Dendritic cell treated with granulocyte-macrophage colony-stimulating factor and Interleukin-4, amounts not matched to agents 40 ng/mL and 50 ng/mL, for 4 days (primary cell): ENCODE data around the gene TCF3.
"Not testable (repeated sequence)": the region's sequence is repeated elsewhere in the genome, so short reads cannot be mapped to it uniquely, and the experiment has no call there.

Experiments
- H3K27ac Mint-ChIP-seq: one replicate; pipeline ENCODE4 v1.8.0; 2022; ENCODE audit warnings: mild to moderate bottlenecking, mixed read lengths
- H3K27me3 Mint-ChIP-seq: one replicate; pipeline ENCODE4 v1.8.0; 2022; ENCODE audit warnings: mild to moderate bottlenecking, mixed read lengths
- H3K36me3 Mint-ChIP-seq: one replicate; pipeline ENCODE4 v1.8.0; 2022; ENCODE audit warnings: low read depth, mixed read lengths
- H3K4me1 Mint-ChIP-seq: one replicate; pipeline ENCODE4 v1.8.0; 2022; ENCODE audit warnings: low read depth, mixed read lengths
- H3K4me3 Mint-ChIP-seq: one replicate; pipeline ENCODE4 v1.8.0; 2022; ENCODE audit warnings: mild to moderate bottlenecking, moderate library complexity, mixed read lengths
- H3K9me3 Mint-ChIP-seq: one replicate; pipeline ENCODE4 v1.8.0; 2022; ENCODE audit warnings: mixed read lengths
- intact Hi-C: fragments of 100-400 bp; cut with micrococcal nuclease; formaldehyde crosslinking; loops from one replicate; pipeline ENCODE4 v1.15.0; 2022

TCF3 gene

DNA sequence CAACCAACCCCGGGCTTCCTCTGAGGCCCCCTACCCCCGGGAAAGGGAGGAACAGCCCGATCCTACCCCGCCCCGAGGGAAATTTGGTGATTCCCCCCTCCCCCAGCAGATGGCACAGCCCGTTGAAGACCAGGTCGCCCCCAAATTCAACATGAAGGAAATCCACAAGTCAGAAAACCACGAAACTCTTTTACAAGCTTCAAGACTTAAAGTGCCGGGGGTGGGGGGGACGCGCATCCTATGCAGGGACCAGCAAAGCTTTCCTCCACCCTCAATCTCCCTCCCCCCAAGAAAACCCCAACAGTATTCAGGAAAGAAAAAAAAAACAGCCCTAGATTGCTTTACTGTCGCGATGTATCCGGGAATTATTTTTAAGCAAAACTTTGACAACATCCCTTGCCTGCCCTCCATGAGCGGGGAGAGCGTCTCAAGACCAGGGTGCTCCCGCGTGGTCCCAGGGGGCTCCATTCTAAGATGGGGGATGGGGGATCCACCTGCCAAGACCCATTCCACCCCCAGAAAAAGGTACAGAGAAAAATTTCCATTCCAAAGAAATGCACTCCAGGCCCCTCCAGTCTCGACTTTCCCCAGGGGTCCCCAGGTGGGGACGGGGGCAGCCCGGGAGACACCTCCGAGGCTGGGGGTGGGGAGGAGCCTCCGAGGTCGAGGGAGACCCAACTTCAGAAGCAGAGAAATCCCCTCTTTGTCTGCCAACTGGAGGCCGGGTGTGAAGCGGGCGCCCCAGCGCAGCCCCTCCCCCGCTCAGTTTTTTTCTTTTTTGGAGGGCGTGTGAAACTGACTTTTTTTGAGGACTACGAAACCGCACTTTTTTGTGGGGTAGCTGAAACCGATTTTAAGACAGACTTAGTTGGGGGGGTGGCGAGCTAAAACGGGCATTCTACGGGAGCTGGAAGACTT, 1.5 kb downstream of the TCF3 start:
- intact Hi-C loops, result no loop called here
- H3K27ac Mint-ChIP-seq, result peak overlapping the region; percentile 64
- H3K36me3 Mint-ChIP-seq, result peaks cover 53% of the 10 kb centered on the region
- H3K4me3 Mint-ChIP-seq, result peak overlapping the region; percentile 82
- peaks cover 2% of the 10 kb centered on the region for H3K27me3 Mint-ChIP-seq
- no peaks in the 10 kb centered on the region for H3K9me3 Mint-ChIP-seq
- H3K4me1 Mint-ChIP-seq, result peaks cover 42% of the 10 kb centered on the region

- Mint-ChIP-seq H3K36me3 (peaks cover 62% of the 10 kb centered on the region), H3K27me3 (peaks cover 2% of the 10 kb centered on the region), H3K27ac (peak overlapping the region; percentile 64), H3K4me1 (peaks cover 33% of the 10 kb centered on the region), H3K9me3 (no peaks in the 10 kb centered on the region), H3K4me3 (peak overlapping the region; percentile 82)
- intact Hi-C loops, result no loop called here
These were observed 2.4 kb downstream of the TCF3 start for GRCh38 chr19:1649706-1650649.

DNA sequence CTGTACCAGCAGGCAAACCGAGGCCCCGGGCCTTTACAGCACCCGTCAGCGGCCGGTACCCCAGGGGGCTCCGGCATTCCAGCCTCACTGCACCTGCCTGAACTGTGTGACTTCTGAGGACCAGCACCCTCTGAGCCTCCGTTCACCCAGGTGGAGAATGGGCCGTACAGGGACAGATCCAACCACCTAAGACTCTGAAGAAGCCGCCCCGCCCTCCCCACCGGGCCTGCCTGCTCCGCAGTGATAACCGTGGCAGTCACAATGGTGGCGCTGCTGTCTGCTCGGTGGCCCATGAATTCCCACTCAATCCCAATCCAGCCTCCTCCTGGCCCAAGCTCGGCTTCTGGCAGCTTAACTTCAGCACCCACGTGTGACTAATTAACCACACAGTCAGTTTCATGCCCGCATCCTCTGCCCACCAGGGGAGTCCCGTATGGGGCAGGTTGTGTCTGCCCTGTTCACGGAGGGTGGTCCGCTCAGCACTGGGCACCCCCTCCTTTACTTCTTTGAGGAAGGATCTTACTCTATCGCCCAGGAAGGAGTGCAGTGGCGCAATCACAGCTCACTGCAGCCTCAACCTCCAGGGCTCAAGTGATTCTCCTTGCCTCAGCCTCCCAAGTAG, 3.4 kb downstream of the TCF3 start:
- intact Hi-C loops, result no loop called here
- H3K36me3 Mint-ChIP-seq, result peaks cover 71% of the 10 kb centered on the region
- peaks cover 2% of the 10 kb centered on the region for H3K27me3 Mint-ChIP-seq
- H3K27ac Mint-ChIP-seq, result no peak overlapping the region
- peaks cover 24% of the 10 kb centered on the region for H3K4me1 Mint-ChIP-seq
- no peak overlapping the region for H3K4me3 Mint-ChIP-seq
- H3K9me3 Mint-ChIP-seq, result no peaks in the 10 kb centered on the region

- Mint-ChIP-seq H3K4me1 (peaks cover 23% of the 10 kb centered on the region), H3K4me3 (no peak overlapping the region), H3K27me3 (peaks cover 2% of the 10 kb centered on the region), H3K9me3 (no peaks in the 10 kb centered on the region), H3K36me3 (peaks cover 77% of the 10 kb centered on the region), H3K27ac (no peak overlapping the region)
- intact Hi-C loops, result no loop called here
These were observed 4.0 kb downstream of the TCF3 start for GRCh38 chr19:1648459-1648849.

DNA sequence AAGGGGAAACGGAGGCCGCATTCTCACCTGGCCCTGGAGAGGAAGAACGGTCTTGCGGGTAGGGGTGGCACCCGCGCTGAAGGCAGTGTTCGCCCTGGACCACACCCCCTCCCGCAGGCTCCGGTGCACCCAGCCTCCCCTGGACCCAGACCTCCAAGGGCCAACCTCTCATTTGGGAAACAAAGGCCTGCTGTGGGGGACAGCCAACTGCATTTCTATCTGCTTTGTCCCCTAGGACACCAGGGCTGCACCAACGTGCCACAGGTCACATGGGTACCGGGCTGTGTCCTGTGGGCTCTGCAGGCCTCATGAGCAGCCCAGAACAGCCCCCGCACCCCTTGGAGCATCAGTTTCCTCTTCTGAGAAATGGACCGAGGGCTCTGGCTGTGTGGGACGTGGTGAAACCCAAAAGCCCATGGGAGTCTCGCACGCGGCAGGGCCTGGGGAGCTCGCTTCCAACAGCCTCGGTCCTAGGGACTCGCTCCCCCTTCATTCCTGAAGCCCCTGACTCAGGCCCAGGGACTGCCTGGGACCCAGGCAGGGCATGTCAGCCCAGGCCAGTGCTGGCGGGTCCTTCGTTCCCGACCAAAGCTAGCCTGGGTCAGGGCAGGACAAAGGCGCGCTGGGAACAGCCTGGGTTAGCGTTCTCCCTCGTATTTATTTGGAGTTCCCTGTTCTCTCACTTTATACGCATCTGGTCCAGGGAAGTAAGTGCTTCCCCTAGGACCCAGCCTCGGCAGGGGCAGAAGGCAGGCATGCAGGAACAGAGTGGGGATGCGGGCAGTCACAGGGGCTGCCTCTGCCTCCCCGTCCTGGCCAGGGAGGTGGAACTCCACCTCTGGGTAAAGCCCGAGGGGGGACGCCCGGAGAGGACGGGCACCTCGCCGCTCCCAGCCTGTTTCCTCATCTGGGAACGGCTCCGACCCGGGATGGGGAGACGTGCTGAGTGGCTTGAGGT, 4.6 kb downstream of the TCF3 start:
- H3K4me3 Mint-ChIP-seq, result no peak overlapping the region
- intact Hi-C loops, result no loop called here
- H3K9me3 Mint-ChIP-seq, result no peaks in the 10 kb centered on the region
- peaks cover 84% of the 10 kb centered on the region for H3K36me3 Mint-ChIP-seq
- H3K27me3 Mint-ChIP-seq, result peaks cover 2% of the 10 kb centered on the region
- peaks cover 23% of the 10 kb centered on the region for H3K4me1 Mint-ChIP-seq
- H3K27ac Mint-ChIP-seq, result no peak overlapping the region

DNA sequence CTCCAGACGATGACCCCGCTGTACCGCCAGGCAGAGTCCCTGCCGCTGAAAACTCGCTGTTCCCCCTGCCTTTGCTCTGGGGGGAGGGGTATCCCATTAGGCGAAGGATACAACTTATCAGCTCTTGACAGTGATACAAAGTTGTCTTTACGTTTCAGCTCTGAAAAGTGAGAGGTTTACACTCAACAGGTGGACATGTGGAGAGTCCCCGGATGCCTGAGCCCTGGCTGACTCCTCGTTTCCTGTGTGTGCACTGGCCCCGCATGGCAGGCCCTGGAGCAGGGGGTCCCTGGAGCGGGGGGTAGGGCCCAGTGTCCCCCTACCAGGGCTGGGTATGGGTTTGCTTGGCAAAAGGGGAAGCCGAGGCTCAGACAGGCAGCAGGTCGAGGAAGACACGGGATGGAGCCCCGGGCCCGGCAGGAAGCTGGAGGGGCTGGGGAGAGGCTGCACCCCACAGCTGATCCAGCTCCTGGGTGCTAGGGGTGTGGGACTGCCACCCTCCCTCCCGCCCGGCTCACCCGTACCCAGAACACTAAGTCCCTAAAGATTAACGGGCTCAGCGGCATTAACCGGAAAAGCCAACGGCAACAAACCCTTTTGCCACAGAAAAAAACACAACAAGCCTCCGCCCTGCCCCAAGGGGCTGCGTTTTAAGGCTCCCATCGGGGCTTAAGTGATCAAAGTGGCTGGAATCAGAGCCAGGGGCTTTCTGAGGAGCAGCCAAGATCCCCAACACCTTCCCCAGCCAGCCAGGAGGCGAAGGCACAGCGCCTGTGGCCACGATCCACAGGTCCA, 5.6 kb downstream of the TCF3 start:
- intact Hi-C loops, result no loop called here
- Mint-ChIP-seq H3K4me3 (no peak overlapping the region), H3K36me3 (peaks cover 93% of the 10 kb centered on the region)

GRCh38 chr19:1646149-1646548, 6.3 kb downstream of the TCF3 start:
- peaks cover 20% of the 10 kb centered on the region for H3K4me1 Mint-ChIP-seq
- H3K27ac Mint-ChIP-seq, result no peak overlapping the region
- H3K9me3 Mint-ChIP-seq, result no peaks in the 10 kb centered on the region
- no peak overlapping the region for H3K4me3 Mint-ChIP-seq
- peaks cover 99% of the 10 kb centered on the region for H3K36me3 Mint-ChIP-seq
- intact Hi-C loops, result no loop called here
- no peaks in the 10 kb centered on the region for H3K27me3 Mint-ChIP-seq

More for the DNA sequence above, 5.6 kb downstream of the TCF3 start:
- H3K27me3 Mint-ChIP-seq, result peaks cover 2% of the 10 kb centered on the region
- H3K4me1 Mint-ChIP-seq, result peaks cover 23% of the 10 kb centered on the region
- no peak overlapping the region for H3K27ac Mint-ChIP-seq
- no peaks in the 10 kb centered on the region for H3K9me3 Mint-ChIP-seq

GRCh38 chr19:1645299-1645698, 7.1 kb downstream of the TCF3 start:
- intact Hi-C loops, result no loop called here
- Mint-ChIP-seq H3K9me3 (no peaks in the 10 kb centered on the region), H3K4me1 (peaks cover 11% of the 10 kb centered on the region), H3K4me3 (no peak overlapping the region), H3K36me3 (peaks cover 100% of the 10 kb centered on the region), H3K27ac (no peak overlapping the region), H3K27me3 (no peaks in the 10 kb centered on the region)

- H3K27ac Mint-ChIP-seq, result no peak overlapping the region
- intact Hi-C loops, result no loop called here
- H3K9me3 Mint-ChIP-seq, result no peaks in the 10 kb centered on the region
- H3K27me3 Mint-ChIP-seq, result no peaks in the 10 kb centered on the region
- peaks cover 97% of the 10 kb centered on the region for H3K36me3 Mint-ChIP-seq
- H3K4me1 Mint-ChIP-seq, result peaks cover 7% of the 10 kb centered on the region
- H3K4me3 Mint-ChIP-seq, result no peak overlapping the region
These were observed 8.3 kb downstream of the TCF3 start for GRCh38 chr19:1644070-1644469.

DNA sequence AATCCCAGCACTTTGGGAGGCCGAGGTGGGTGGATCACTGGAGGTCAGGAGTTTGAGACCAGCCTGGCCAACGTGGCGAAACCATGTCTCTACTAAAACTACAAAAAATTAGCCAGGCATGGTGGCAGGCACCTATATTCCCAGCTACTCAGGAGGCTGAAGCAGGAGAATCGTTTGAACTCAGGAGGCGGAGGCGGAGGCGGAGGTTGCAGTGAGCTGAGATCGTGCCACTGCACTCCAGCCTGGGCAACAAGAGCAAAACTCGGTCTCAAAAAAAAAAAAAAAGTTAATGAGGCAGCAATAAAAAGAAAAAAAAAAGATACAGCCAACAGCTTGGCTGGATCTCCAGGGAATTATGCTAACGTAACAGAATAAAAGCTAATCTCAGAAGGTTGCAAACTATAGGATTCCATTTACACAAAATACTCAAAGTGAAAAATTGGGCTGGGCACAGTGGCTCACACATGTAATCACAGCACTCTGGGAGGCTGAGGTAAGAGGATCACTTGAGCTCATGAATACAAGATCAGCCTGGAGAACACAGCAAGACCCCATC, 11.4 kb downstream of the TCF3 start:
- H3K4me1 Mint-ChIP-seq, intact Hi-C loops, H3K27ac Mint-ChIP-seq, H3K27me3 Mint-ChIP-seq, H3K4me3 Mint-ChIP-seq, H3K9me3 Mint-ChIP-seq: not testable (repeated sequence)
- peaks cover 97% of the 10 kb centered on the region for H3K36me3 Mint-ChIP-seq

GRCh38 chr19:1636325-1637236, 15.8 kb downstream of the TCF3 start:
- Mint-ChIP-seq H3K4me3 (no peak overlapping the region), H3K27ac (no peak overlapping the region), H3K36me3 (peaks cover 97% of the 10 kb centered on the region), H3K27me3 (no peaks in the 10 kb centered on the region), H3K4me1 (peaks cover 16% of the 10 kb centered on the region), H3K9me3 (peaks cover 9% of the 10 kb centered on the region)
- intact Hi-C loops, result no loop called here
